Ovary (tissue), 3 donors: ENCODE results near the gene CEPT1.

Experiments used
- CTCF ChIP-seq, 3 donors: fragments of 450-650 bp in 2 of 3; fragments of 200-600 bp in 1 of 3; IDR thresholded peaks; one replicate each; pipeline versions ENCODE4 v1.5.1 to v1.8.0; 2016 to 2022; ENCODE audit warnings: antibody characterized with exemption in 3 of 3, mild to moderate bottlenecking in 1 of 3
- EP300 ChIP-seq: sonication (generic); formaldehyde crosslinking; IDR thresholded peaks from one replicate; pipeline ENCODE4 v1.6.1; 2017; ENCODE audit warnings: antibody characterized with exemption
- POLR2A ChIP-seq: fragments of 450-650 bp; IDR thresholded peaks from one replicate; pipeline ENCODE4 v1.6.1; 2017; ENCODE audit warnings: antibody characterized with exemption, mild to moderate bottlenecking, moderate library complexity
- donor health status: DM: no; HTN: no; CAD: no.

GRCh38 chr1:111127923-111128643 is 11.9 kb upstream of the CEPT1 start:
- TF ChIP-seq CTCF (IDR thresholded peaks at IDR 0.05) (no peak), EP300 (no peak), POLR2A (no peak)
